ENCODE measurements around the gene MYCL.

Gene MYCL

GRCh38 chr1:39901714-39902459, at the start of gene MYCL:
Gene MYCL, minus strand, starts transcription at chr1:39901917. Its CDS starts 483 bp downstream, at chr1:39901434.
- DNase-seq (ENCODE audit: low read depth), result peak; percentile 49

- DNase-seq (ENCODE audit: low read depth), result no peak
Observed at GRCh38 chr1:39949891-39950290, 48.2 kb upstream of the MYCL start.

- no peak for DNase-seq (ENCODE audit: low read depth)
Observed at GRCh38 chr1:39947260-39947659, 45.5 kb upstream of the MYCL start.

- DNase-seq (ENCODE audit: low read depth), result no peak
Observed at GRCh38 chr1:39946216-39946615, 44.5 kb upstream of the MYCL start.

- no peak for DNase-seq (ENCODE audit: low read depth)
Observed at GRCh38 chr1:39944410-39945112, 42.8 kb upstream of the MYCL start.

GRCh38 chr1:39943471-39944290, 42.0 kb upstream of the MYCL start:
- DNase-seq (ENCODE audit: low read depth), result no peak

- DNase-seq (ENCODE audit: low read depth), result no peak
Observed at GRCh38 chr1:39940980-39941871, 39.5 kb upstream of the MYCL start.

GRCh38 chr1:39940253-39940652, 38.5 kb upstream of the MYCL start:
- no peak for DNase-seq (ENCODE audit: low read depth)

- DNase-seq (ENCODE audit: low read depth), result no peak
Observed at GRCh38 chr1:39938856-39939255, 37.1 kb upstream of the MYCL start.

GRCh38 chr1:39936724-39937491, 35.2 kb upstream of the MYCL start:
- no peak for DNase-seq (ENCODE audit: low read depth)

- DNase-seq (ENCODE audit: low read depth), result no peak
Observed at GRCh38 chr1:39933956-39934941, 32.5 kb upstream of the MYCL start.

- no peak for DNase-seq (ENCODE audit: low read depth)
Observed at GRCh38 chr1:39928809-39929587, 27.3 kb upstream of the MYCL start.

GRCh38 chr1:39927538-39927937, 25.8 kb upstream of the MYCL start:
- DNase-seq (ENCODE audit: low read depth), result no peak

GRCh38 chr1:39926820-39927219, 25.1 kb upstream of the MYCL start:
- DNase-seq (ENCODE audit: low read depth), result no peak

- DNase-seq (ENCODE audit: low read depth), result no peak
Observed at GRCh38 chr1:39926343-39926793, 24.7 kb upstream of the MYCL start.

GRCh38 chr1:39925721-39926342, 24.1 kb upstream of the MYCL start:
- no peak for DNase-seq (ENCODE audit: low read depth)

- no peak for DNase-seq (ENCODE audit: low read depth)
Observed at GRCh38 chr1:39922251-39922688, 20.6 kb upstream of the MYCL start.

- peak; percentile 10 for DNase-seq (ENCODE audit: low read depth)
Observed at GRCh38 chr1:39919545-39919944, 17.8 kb upstream of the MYCL start.
